ENCODE measurements around the gene CAMKMT. TPM values are rescaled to one million over a fixed set of nuclear protein-coding genes. Genes with fewer than 3 reads are reported as not detected.

The CAMKMT gene
- polyA plus RNA-seq, 4 donors = 10.8 to 15.8 (median 12.8) TPM

- DNase-seq (ENCODE audit: low read depth in 4 of 4, low spot score in 2 of 4) = no peak
Measured at GRCh38 chr2:44722026-44722625, 360.4 kb downstream of the CAMKMT start.

GRCh38 chr2:44723921-44724320 is 362.2 kb downstream of the CAMKMT start:
- DNase-seq (ENCODE audit: low read depth in 4 of 4, low spot score in 2 of 4) = no peak

- DNase-seq (ENCODE audit: low read depth in 4 of 4, low spot score in 2 of 4) = no peak
Measured at GRCh38 chr2:44730593-44730992, 368.8 kb downstream of the CAMKMT start.

GRCh38 chr2:44731505-44731904 is 369.8 kb downstream of the CAMKMT start:
- DNase-seq (ENCODE audit: low read depth in 4 of 4, low spot score in 2 of 4) = no peak

GRCh38 chr2:44736270-44736942 is 374.7 kb downstream of the CAMKMT start:
- no peak for DNase-seq (ENCODE audit: low read depth in 4 of 4, low spot score in 2 of 4)

- DNase-seq (ENCODE audit: low read depth in 4 of 4, low spot score in 2 of 4) = no peak
Measured at GRCh38 chr2:44740678-44741077, 378.9 kb downstream of the CAMKMT start.

GRCh38 chr2:44741507-44741906 is 379.8 kb downstream of the CAMKMT start:
- DNase-seq (ENCODE audit: low read depth in 4 of 4, low spot score in 2 of 4) = no peak

- no peak for DNase-seq (ENCODE audit: low read depth in 4 of 4, low spot score in 2 of 4)
Measured at GRCh38 chr2:44742057-44742456, 380.3 kb downstream of the CAMKMT start.

GRCh38 chr2:44743473-44743872 is 381.7 kb downstream of the CAMKMT start:
- no peak for DNase-seq (ENCODE audit: low read depth in 4 of 4, low spot score in 2 of 4)

GRCh38 chr2:44744961-44745892 is 383.5 kb downstream of the CAMKMT start:
- DNase-seq (ENCODE audit: low read depth in 4 of 4, low spot score in 2 of 4) = peak in 1 of 4 donors; percentile 13

- DNase-seq (ENCODE audit: low read depth in 4 of 4, low spot score in 2 of 4) = no peak
Measured at GRCh38 chr2:44745922-44746766, 384.4 kb downstream of the CAMKMT start.

GRCh38 chr2:44746856-44747615 is 385.3 kb downstream of the CAMKMT start:
- no peak for DNase-seq (ENCODE audit: low read depth in 4 of 4, low spot score in 2 of 4)

- no peak for DNase-seq (ENCODE audit: low read depth in 4 of 4, low spot score in 2 of 4)
Measured at GRCh38 chr2:44747794-44748193, 386.0 kb downstream of the CAMKMT start.

- no peak for DNase-seq (ENCODE audit: low read depth in 4 of 4, low spot score in 2 of 4)
Measured at GRCh38 chr2:44751754-44752479, 390.2 kb downstream of the CAMKMT start.

GRCh38 chr2:44752761-44753160 is 391.0 kb downstream of the CAMKMT start:
- no peak for DNase-seq (ENCODE audit: low read depth in 4 of 4, low spot score in 2 of 4)

- no peak for DNase-seq (ENCODE audit: low read depth in 4 of 4, low spot score in 2 of 4)
Measured at GRCh38 chr2:44753552-44754285, 392.0 kb downstream of the CAMKMT start.

- DNase-seq (ENCODE audit: low read depth in 4 of 4, low spot score in 2 of 4) = no peak
Measured at GRCh38 chr2:44758591-44758990, 396.8 kb downstream of the CAMKMT start.

- no peak for DNase-seq (ENCODE audit: low read depth in 4 of 4, low spot score in 2 of 4)
Measured at GRCh38 chr2:44759823-44760222, 398.1 kb downstream of the CAMKMT start.

All from left renal cortex interstitium (tissue), 4 donors.